ENCODE data around the gene ALDH1A3.
A peak's percentile ranks its signal among the peaks of the same experiment; 100 is the strongest.
"Not testable (repeated sequence)": the region's sequence is repeated elsewhere in the genome, so short reads cannot be mapped to it uniquely, and the experiment has no call there.

ALDH1A3 gene

GRCh38 chr15:100879464-100880138 is at the start of gene ALDH1A3:
ALDH1A3 (plus strand) TSS chr15:100879831; CDS start chr15:100879908, 77 bp downstream.
- FAIRE-seq (no peak), DNase-seq (ENCODE audit: low spot score) (no peak)

- no peak for FAIRE-seq
- DNase-seq (ENCODE audit: low spot score) = no peak
Observed at GRCh38 chr15:100831467-100831866, 48.2 kb upstream of the ALDH1A3 start.

GRCh38 chr15:100832149-100832942 is 47.3 kb upstream of the ALDH1A3 start:
- FAIRE-seq = no peak
- no peak for DNase-seq (ENCODE audit: low spot score)

- DNase-seq (ENCODE audit: low spot score) (no peak), FAIRE-seq (no peak)
Observed at GRCh38 chr15:100833417-100834389, 45.9 kb upstream of the ALDH1A3 start.

GRCh38 chr15:100834731-100835130 is 44.9 kb upstream of the ALDH1A3 start:
- no peak for DNase-seq (ENCODE audit: low spot score)
- no peak for FAIRE-seq

- FAIRE-seq (no peak), DNase-seq (ENCODE audit: low spot score) (no peak)
Observed at GRCh38 chr15:100835636-100836035, 44.0 kb upstream of the ALDH1A3 start.

GRCh38 chr15:100836501-100836900 is 43.1 kb upstream of the ALDH1A3 start:
- DNase-seq (ENCODE audit: low spot score) (no peak), FAIRE-seq (no peak)

GRCh38 chr15:100841426-100841825 is 38.2 kb upstream of the ALDH1A3 start:
- no peak for FAIRE-seq
- DNase-seq (ENCODE audit: low spot score) = no peak

GRCh38 chr15:100842756-100843730 is 36.6 kb upstream of the ALDH1A3 start:
- no peak for DNase-seq (ENCODE audit: low spot score)

GRCh38 chr15:100844167-100844566 is 35.5 kb upstream of the ALDH1A3 start:
- FAIRE-seq = no peak
- DNase-seq (ENCODE audit: low spot score) = no peak

More at GRCh38 chr15:100842756-100843730, 36.6 kb upstream of the ALDH1A3 start:
- no peak for FAIRE-seq

- no peak for FAIRE-seq
- no peak for DNase-seq (ENCODE audit: low spot score)
Observed at GRCh38 chr15:100844778-100845177, 34.9 kb upstream of the ALDH1A3 start.

- FAIRE-seq (peak; percentile 17), DNase-seq (ENCODE audit: low spot score) (no peak)
Observed at GRCh38 chr15:100847194-100847593, 32.4 kb upstream of the ALDH1A3 start.

GRCh38 chr15:100849021-100849854 is 30.4 kb upstream of the ALDH1A3 start:
- FAIRE-seq (no peak), DNase-seq (ENCODE audit: low spot score) (no peak)

- DNase-seq (ENCODE audit: low spot score) = no peak
- no peak for FAIRE-seq
Observed at GRCh38 chr15:100849855-100850218, 29.8 kb upstream of the ALDH1A3 start.

GRCh38 chr15:100851428-100852015 is 28.1 kb upstream of the ALDH1A3 start:
- not testable (repeated sequence) for FAIRE-seq; DNase-seq (ENCODE audit: low spot score)

GRCh38 chr15:100852630-100853029 is 27.0 kb upstream of the ALDH1A3 start:
- FAIRE-seq (no peak), DNase-seq (ENCODE audit: low spot score) (no peak)

GRCh38 chr15:100853676-100854440 is 25.8 kb upstream of the ALDH1A3 start:
- FAIRE-seq (no peak), DNase-seq (ENCODE audit: low spot score) (no peak)

GRCh38 chr15:100856867-100857266 is 22.8 kb upstream of the ALDH1A3 start:
- FAIRE-seq = no peak

More at GRCh38 chr15:100856867-100857266, 22.8 kb upstream of the ALDH1A3 start:
- DNase-seq (ENCODE audit: low spot score) = no peak

Data from urothelium cell line (cell line).